Smooth muscle cell (in vitro differentiated cells): Measurements from ENCODE around the gene CR2. TPM values are rescaled to one million over a fixed set of nuclear protein-coding genes. Genes with fewer than 3 reads are reported as not detected.

Source experiments
- DNase-seq: peaks from one replicate; lab custom pipeline; 2025; ENCODE audit not compliant: unreplicated experiment; lab: John Stamatoyannopoulos, UW
- H2AFZ ChIP-seq: fragments of 200-600 bp; sonication (generic); 2 replicates; pipeline ENCODE4 v1.6.0; 2016; ENCODE audit warnings: antibody characterized with exemption, low read depth, mild to moderate bottlenecking
- H3F3A ChIP-seq: fragments of 200-600 bp; sonication (generic); 2 replicates; pipeline ENCODE4 v1.6.0; 2017; ENCODE audit warnings: antibody characterized with exemption, low read depth
- H3K27ac ChIP-seq: fragments of 200-600 bp; sonication (generic); 2 replicates; pipeline ENCODE4 v1.5.1; 2016; ENCODE audit warnings: low read depth, mild to moderate bottlenecking
- H3K27me3 ChIP-seq: fragments of 200-600 bp; sonication (generic); 2 replicates; pipeline ENCODE4 v1.6.1; 2016; ENCODE audit warnings: low read depth, mild to moderate bottlenecking
- H3K36me3 ChIP-seq: fragments of 200-600 bp; sonication (generic); 2 replicates; pipeline ENCODE4 v1.5.1; 2016; ENCODE audit warnings: low read depth
- H3K4me1 ChIP-seq: fragments of 200-600 bp; sonication (generic); 2 replicates; pipeline ENCODE4 v1.5.1; 2016; ENCODE audit warnings: low read depth
- H3K4me2 ChIP-seq: fragments of 200-600 bp; sonication (generic); 2 replicates; pipeline ENCODE4 v1.6.0; 2016; ENCODE audit warnings: mild to moderate bottlenecking
- H3K4me3 ChIP-seq: fragments of 200-600 bp; sonication (generic); 2 replicates; pipeline ENCODE4 v1.5.1; 2016; ENCODE audit warnings: mild to moderate bottlenecking
- H3K79me2 ChIP-seq: fragments of 200-600 bp; sonication (generic); 2 replicates; pipeline ENCODE4 v1.6.0; 2016; ENCODE audit warnings: low read depth, mild to moderate bottlenecking
- H3K9ac ChIP-seq: fragments of 200-600 bp; sonication (generic); 2 replicates; pipeline ENCODE4 v1.6.0; 2016; ENCODE audit warnings: low read depth
- H3K9me3 ChIP-seq: fragments of 200-600 bp; sonication (generic); replicated peaks from 2 replicates; pipeline ENCODE4 v1.5.1; 2016; ENCODE audit warnings: low read depth
- H4K20me1 ChIP-seq: fragments of 200-600 bp; sonication (generic); 2 replicates; pipeline ENCODE4 v1.6.0; 2016; ENCODE audit warnings: low read depth
- WGBS: methylation state at CpG from one replicate; pipeline ENCODE4 v1.1.7; 2016; ENCODE audit warnings: low lambda C conversion rate; 5-methylcytosine and 5-hydroxymethylcytosine counted together
- polyA plus RNA-seq: library from polyadenylated mRNA; unstranded; fragments of >200 nt; fragmentation: Nextera tagmentation; extraction: Ambion mirVana; gene quantifications from 2 replicates; pipeline ENCODE4 v1.2.1, GENCODE V29; 2016
- total RNA-seq: library from RNA; depleted of rRNA; stranded (reverse); fragments of >200 nt; gene quantifications from 2 replicates; pipeline ENCODE4 v1.2.3, GENCODE V29; 2014
- TF ChIP-seq, protein P1 (sequence below): fragments of 200-600 bp; sonication (generic); IDR thresholded peaks from 2 replicates; pipeline ENCODE4 v1.5.1; 2017; ENCODE audit warnings: borderline replicate concordance, mild to moderate bottlenecking, antibody characterized with exemption; ENCODE audit not compliant: insufficient read depth, poor library complexity, severe bottlenecking

The CR2 gene
- total and polyA plus RNA-seq, 2 experiments from 2014 or later, result not detected

DNA sequence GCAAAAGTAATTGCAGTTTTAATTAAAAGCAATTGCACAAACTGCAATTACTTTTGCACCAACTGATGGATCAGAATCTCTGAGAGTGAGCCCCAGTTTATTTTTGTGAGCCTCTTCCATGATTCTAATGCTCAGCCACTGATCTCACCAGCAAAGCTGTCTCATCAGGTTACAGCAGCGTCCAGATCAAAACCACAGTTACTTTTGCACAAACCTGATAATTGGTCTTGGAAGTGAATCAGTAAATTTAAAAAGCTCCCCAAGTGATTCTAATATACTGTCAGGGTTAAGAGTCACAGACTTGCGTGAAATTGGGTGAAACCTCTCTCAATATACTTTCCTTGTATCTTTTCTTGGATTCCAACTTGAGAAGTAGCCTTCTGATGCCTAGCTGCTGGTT is 13.5 kb upstream of the CR2 start:
- Histone ChIP-seq H4K20me1 (no peaks in the 10 kb centered on the region), H3K4me1 (no peaks in the 10 kb centered on the region), H3K4me3 (no peak overlapping the region), H3F3A (no peaks in the 10 kb centered on the region), H3K9ac (no peak overlapping the region), H3K27me3 (peaks cover 73% of the 10 kb centered on the region), H3K27ac (no peak overlapping the region), H3K4me2 (no peak overlapping the region), H2AFZ (no peak overlapping the region), H3K9me3 (no peaks in the 10 kb centered on the region), H3K36me3 (no peaks in the 10 kb centered on the region), H3K79me2 (no peaks in the 10 kb centered on the region)
- 89% methylated on average over 2 of the region's 2 CpGs for WGBS
- TF ChIP-seq, protein P1, sequence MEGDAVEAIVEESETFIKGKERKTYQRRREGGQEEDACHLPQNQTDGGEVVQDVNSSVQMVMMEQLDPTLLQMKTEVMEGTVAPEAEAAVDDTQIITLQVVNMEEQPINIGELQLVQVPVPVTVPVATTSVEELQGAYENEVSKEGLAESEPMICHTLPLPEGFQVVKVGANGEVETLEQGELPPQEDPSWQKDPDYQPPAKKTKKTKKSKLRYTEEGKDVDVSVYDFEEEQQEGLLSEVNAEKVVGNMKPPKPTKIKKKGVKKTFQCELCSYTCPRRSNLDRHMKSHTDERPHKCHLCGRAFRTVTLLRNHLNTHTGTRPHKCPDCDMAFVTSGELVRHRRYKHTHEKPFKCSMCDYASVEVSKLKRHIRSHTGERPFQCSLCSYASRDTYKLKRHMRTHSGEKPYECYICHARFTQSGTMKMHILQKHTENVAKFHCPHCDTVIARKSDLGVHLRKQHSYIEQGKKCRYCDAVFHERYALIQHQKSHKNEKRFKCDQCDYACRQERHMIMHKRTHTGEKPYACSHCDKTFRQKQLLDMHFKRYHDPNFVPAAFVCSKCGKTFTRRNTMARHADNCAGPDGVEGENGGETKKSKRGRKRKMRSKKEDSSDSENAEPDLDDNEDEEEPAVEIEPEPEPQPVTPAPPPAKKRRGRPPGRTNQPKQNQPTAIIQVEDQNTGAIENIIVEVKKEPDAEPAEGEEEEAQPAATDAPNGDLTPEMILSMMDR, result no peak
- DNase-seq, result no peak

DNA sequence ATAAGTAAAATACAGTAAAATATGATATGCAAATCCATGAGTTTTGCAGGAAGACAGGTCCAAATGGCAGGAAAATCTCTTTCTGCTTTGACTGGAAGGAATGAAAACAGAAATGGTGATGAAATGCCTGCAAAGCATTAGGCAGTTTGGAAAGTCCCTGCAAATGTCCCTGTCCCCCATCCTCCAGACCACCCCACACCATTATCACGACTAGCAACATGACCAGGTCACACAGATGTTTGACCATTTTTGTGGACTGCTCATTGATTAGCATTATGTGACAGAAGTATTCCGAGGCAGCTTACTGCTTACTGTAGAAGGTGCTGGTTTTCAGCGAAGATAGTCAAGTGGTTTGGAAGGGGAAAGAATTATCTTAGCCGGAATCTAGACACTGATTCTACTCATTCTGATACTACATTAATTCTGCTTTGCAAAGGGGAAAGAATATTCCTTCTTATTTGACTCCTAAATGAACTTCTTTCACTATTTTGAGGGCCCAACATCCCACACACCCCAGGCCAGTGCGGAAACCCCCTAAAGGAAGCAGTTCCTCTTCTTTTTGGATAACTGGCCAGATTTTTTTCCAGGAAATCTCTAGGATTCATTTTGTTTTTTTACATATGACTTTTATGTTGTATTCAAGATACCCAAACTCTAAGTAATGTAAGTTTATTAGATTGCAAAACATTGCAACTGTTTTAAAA is 9.5 kb upstream of the CR2 start:
- no peak overlapping the region for H3K9ac ChIP-seq
- no peaks in the 10 kb centered on the region for H3K79me2 ChIP-seq
- H3K4me1 ChIP-seq, result no peaks in the 10 kb centered on the region
- H3K27ac ChIP-seq, result no peak overlapping the region
- H2AFZ ChIP-seq, result no peak overlapping the region
- TF ChIP-seq, protein P1, result no peak
- H3K4me2 ChIP-seq, result no peak overlapping the region
- no peaks in the 10 kb centered on the region for H3K9me3 ChIP-seq
- DNase-seq, result no peak
- 87% methylated on average over 5 of the region's 5 CpGs for WGBS
- peaks cover 89% of the 10 kb centered on the region for H3K27me3 ChIP-seq
- no peak overlapping the region for H3K4me3 ChIP-seq
- H3K36me3 ChIP-seq, result no peaks in the 10 kb centered on the region
- no peaks in the 10 kb centered on the region for H3F3A ChIP-seq
- H4K20me1 ChIP-seq, result no peaks in the 10 kb centered on the region

DNA sequence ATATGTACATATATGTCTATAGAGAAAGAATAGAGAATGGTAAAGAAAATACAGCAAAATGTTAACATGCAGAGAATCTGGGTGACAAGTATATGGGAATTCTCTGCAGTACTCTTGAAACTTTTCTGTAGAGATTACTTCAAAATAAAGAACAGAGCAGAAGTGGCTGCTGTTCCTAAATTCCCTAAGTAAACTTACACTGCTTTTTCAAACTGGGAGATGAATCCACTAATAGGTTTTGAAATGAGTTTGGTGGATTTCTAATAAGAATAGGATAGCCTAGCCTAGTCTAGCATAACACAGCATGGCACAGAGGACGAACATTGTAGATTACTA is 450 bp upstream of the CR2 start:
- peak overlapping the region; percentile 87 for H3K4me2 ChIP-seq
- H3F3A ChIP-seq, result no peaks in the 10 kb centered on the region
- H3K36me3 ChIP-seq, result no peaks in the 10 kb centered on the region
- TF ChIP-seq, protein P1, result no peak
- H3K27me3 ChIP-seq, result peaks cover 98% of the 10 kb centered on the region
- 46% methylated on average over 1 of the region's 1 CpG for WGBS
- no peak overlapping the region for H3K9ac ChIP-seq
- no peaks in the 10 kb centered on the region for H3K79me2 ChIP-seq
- no peak overlapping the region for H2AFZ ChIP-seq
- H4K20me1 ChIP-seq, result no peaks in the 10 kb centered on the region
- H3K9me3 ChIP-seq, result no peaks in the 10 kb centered on the region
- peak overlapping the region; percentile 47 for H3K4me3 ChIP-seq
- no peak overlapping the region for H3K27ac ChIP-seq
- DNase-seq, result no peak
- H3K4me1 ChIP-seq, result no peaks in the 10 kb centered on the region

DNA sequence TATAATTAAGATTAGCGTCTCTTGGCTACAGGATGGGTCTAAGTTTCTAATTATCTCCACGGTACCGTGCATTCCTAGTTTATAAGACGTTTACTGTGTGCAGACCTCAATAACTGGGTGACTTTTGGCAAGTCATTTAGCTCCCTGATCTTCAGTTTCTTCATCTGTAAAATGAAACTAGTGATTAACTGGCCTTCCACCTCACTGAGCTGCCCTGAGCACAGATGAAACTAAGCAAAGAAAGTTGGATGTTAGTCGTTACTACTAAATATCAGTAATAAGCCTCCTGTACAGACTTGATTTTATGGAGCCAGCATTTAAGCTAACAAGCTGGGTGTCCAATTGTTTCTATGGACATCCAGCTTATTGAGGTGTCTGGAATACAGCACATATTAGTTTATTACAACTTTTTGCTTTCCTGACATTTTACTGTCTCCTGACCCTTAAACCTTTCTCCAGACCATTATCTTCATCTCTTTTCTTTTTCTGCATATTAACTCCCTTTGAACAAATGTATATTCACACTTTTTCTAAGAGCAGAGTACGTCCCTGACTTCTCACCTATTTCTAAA is 1.1 kb downstream of the CR2 start:
- H3K9ac ChIP-seq, result no peak overlapping the region
- TF ChIP-seq, protein P1, result no peak
- peaks cover 95% of the 10 kb centered on the region for H3K27me3 ChIP-seq
- no peak overlapping the region for H3K4me3 ChIP-seq
- H3K79me2 ChIP-seq, result no peaks in the 10 kb centered on the region
- no peak overlapping the region for H3K4me2 ChIP-seq
- H4K20me1 ChIP-seq, result no peaks in the 10 kb centered on the region
- no peaks in the 10 kb centered on the region for H3F3A ChIP-seq
- DNase-seq, result no peak
- no peaks in the 10 kb centered on the region for H3K4me1 ChIP-seq
- no peaks in the 10 kb centered on the region for H3K9me3 ChIP-seq
- no peak overlapping the region for H2AFZ ChIP-seq
- WGBS, result 56% methylated on average over 6 of the region's 6 CpGs
- no peak overlapping the region for H3K27ac ChIP-seq
- no peaks in the 10 kb centered on the region for H3K36me3 ChIP-seq
